WI38 (cell line): ENCODE measurements around the gene QSOX2.

Experiments used
- H3K4me3 ChIP-seq: 2 replicates; pipeline ENCODE4 v1.5.1; 2011; ENCODE audit warnings: low read depth, mild to moderate bottlenecking, control low read depth, low read length
- TF ChIP-seq, protein P1 (sequence below): IDR thresholded peaks from 2 replicates; pipeline ENCODE4 v1.5.1; 2012; ENCODE audit warnings: low read depth, mild to moderate bottlenecking, control low read depth, low read length

QSOX2 gene

GRCh38 chr9:136230773-136231172 lies 14.8 kb downstream of the QSOX2 start:
- no peak overlapping the region for H3K4me3 ChIP-seq
- TF ChIP-seq, protein P1, sequence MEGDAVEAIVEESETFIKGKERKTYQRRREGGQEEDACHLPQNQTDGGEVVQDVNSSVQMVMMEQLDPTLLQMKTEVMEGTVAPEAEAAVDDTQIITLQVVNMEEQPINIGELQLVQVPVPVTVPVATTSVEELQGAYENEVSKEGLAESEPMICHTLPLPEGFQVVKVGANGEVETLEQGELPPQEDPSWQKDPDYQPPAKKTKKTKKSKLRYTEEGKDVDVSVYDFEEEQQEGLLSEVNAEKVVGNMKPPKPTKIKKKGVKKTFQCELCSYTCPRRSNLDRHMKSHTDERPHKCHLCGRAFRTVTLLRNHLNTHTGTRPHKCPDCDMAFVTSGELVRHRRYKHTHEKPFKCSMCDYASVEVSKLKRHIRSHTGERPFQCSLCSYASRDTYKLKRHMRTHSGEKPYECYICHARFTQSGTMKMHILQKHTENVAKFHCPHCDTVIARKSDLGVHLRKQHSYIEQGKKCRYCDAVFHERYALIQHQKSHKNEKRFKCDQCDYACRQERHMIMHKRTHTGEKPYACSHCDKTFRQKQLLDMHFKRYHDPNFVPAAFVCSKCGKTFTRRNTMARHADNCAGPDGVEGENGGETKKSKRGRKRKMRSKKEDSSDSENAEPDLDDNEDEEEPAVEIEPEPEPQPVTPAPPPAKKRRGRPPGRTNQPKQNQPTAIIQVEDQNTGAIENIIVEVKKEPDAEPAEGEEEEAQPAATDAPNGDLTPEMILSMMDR = no peak

- TF ChIP-seq, protein P1 = no peak
- no peak overlapping the region for H3K4me3 ChIP-seq
Observed at GRCh38 chr9:136230365-136230764, 15.2 kb downstream of the QSOX2 start.

DNA sequence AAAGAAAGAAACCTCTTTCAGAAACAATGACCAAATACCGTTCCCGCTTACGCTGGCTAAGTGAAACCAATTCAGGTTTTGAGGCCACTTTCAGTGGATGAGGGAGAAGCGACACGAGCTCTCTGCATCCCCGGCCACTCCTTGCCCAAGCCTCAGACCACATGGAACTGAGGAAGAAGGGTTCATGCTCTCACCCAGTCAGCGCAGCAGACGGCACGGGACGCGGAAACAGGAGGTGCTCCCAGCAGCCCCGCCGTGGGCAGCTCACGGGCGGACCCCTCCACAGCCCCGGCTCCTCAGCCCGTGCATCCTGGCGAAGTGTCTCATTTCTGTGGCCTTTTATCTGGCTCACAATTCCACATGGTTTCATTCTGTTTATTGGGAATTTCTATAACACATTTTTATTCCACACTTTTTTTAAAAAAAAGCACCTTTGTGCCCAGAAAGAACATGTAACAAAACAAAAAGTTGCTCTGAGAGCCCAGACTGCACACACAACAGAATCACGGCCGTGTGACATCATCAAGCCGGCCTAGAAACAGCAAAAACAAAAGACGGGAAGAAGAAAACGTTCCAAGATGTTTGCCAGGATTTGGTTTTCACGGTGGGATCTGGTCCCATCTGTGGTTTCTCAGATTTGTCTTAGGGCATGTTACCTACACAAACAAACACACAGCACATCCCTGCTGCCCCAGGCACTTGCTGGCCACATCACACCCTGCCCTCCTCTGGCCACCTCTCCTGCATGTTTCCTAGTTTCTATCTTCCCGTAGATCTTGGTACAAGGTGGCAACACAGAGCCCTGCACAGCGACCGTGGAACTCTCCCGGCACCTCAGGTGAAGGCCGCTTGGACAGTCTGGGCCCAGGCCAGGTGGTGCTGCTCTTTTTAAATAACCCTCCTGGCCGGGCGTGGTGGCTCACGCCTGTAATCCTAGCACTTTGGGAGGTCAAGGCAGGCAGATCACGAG lies 16.2 kb downstream of the QSOX2 start:
- no peak overlapping the region for H3K4me3 ChIP-seq
- TF ChIP-seq, protein P1 = no peak

- TF ChIP-seq, protein P1 = no peak
- H3K4me3 ChIP-seq = peak overlapping the region; percentile 34
Observed at GRCh38 chr9:136228107-136228875, 17.3 kb downstream of the QSOX2 start.

DNA sequence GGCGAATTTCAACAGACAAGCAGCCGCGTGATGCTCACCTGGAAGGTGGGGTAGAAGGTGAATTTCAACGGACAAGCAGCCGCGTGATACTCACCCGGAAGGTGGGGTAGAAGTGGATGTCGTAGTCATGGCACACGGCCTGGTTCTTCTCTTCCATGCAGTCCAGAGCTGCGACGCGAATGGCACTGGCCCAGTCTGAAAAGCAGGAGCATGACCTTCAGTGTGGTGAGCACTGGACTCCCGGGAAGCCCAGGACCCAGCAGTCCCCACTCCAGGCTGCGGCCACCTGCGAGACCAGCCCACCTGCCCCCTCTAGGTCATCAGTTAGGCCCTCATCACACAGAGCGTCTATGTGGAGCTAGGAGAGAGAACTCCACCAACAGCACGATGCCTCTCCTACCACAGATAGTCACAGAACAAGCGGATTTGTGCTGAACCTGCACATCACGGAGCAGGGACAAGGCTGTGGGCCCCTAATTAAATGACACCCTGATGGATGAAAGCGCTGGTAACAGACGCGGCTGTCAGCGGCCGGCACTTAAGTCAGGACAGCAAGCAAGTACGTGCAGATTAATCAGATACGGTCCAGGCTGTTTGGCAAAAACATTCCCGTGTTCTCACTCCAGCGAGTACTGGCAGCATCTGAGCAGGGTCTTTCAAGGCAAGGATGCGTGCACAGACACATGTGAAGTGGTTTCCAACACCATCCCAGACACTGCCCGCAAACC lies 18.8 kb downstream of the QSOX2 start:
- TF ChIP-seq, protein P1 = no peak
- no peak overlapping the region for H3K4me3 ChIP-seq

DNA sequence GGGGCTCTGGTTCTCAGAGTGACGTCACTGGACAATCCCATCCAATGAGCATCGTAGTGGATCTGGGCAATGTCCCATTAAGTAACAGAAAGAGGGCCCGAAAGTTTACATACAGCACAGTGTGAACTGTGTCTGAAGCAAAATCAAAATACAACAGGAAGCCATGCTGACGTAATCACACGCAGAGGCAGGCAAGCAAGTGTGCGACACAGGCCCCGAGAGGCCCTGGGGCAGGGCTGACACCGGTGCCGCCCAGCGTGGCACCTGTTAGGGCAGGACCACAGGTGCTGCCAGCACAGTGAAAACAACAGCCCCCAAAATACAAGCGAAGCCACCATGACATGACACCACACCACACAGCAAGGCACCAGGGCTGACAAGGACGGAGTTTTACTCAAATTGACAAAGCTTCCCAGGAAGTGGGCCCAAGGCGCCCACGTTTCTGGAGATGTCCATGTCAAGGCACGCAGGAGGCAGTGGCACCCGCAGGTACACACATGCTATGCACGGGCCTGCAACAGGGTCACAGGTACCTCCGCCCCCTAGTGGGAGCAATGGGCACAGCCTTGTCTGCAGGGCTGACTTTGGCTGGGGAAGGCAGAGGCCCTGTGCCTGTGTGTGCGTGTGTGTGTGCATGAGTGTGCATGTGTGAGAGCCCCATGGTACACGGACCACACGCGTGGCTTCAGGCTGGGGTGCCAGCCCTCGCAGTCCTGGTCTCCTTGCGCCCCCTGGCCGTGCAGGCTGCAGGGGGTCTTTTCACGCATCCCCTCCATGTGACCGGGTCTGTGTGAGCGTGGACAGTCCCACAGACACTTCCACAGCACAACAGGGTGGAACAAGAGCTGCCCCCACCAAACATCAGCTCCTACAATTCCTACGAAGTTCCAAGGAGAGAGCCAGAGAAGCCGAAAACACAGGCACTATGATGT lies 19.6 kb downstream of the QSOX2 start:
- H3K4me3 ChIP-seq = no peak overlapping the region
- TF ChIP-seq, protein P1 = peak; percentile 91
